HG03025 (cell line): ENCODE data around the gene GGTLC2.
"Not testable (repeated sequence)": the region's sequence is repeated elsewhere in the genome, so short reads cannot be mapped to it uniquely, and the experiment has no call there.

Experiments
- ATAC-seq: cut with Tn5 transposase; IDR thresholded peaks from one replicate; pipeline ENCODE4 v1.9.1; 2021; ENCODE audit warnings: mild to moderate bottlenecking, moderate library complexity; ENCODE audit not compliant: unreplicated experiment, low FRiP score

Gene GGTLC2

DNA sequence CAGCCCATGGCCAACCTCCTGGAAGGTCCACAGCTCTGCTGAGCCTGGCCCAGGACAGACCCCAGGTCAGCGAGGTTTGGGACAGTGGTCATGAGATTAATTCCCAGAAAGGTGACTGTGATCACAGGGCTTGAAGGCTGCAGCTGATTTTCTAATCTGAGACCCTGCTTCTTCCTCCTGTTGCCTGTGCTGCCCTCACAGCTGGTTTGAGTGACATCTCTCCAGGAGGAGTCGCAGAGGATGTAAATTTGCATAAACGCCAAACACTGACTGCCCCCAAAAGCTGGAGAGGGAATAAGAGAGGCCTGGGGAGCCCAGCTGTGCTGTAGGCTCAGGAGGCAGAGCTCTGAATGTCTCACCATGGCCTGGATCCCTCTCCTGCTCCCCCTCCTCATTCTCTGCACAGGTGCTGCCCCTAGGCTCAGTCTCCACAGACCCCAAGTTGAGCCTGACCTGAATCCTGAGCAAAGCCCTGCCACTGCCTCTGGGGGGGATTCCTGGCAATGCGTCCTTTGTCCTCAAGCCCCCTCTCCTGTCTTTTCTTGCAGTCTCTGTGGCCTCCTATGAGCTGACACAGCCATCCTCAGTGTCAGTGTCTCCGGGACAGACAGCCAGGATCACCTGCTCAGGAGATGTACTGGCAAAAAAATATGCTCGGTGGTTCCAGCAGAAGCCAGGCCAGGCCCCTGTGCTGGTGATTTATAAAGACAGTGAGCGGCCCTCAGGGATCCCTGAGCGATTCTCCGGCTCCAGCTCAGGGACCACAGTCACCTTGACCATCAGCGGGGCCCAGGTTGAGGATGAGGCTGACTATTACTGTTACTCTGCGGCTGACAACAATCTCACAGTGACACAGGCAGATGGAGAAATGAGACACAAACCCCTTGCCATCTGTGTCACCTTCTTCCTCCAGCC is 23.8 kb downstream of the GGTLC2 start:
- no peak for ATAC-seq

- no peak for ATAC-seq
These were observed 24.7 kb downstream of the GGTLC2 start for GRCh38 chr22:22669093-22669492.

GRCh38 chr22:22670076-22670795 is 25.8 kb downstream of the GGTLC2 start:
- ATAC-seq: no peak

- ATAC-seq: no peak
These were observed 27.1 kb downstream of the GGTLC2 start for GRCh38 chr22:22671506-22671905.

- ATAC-seq: no peak
These were observed 28.7 kb downstream of the GGTLC2 start for GRCh38 chr22:22673099-22673498.

- no peak for ATAC-seq
These were observed 29.2 kb downstream of the GGTLC2 start for GRCh38 chr22:22673628-22674027.

DNA sequence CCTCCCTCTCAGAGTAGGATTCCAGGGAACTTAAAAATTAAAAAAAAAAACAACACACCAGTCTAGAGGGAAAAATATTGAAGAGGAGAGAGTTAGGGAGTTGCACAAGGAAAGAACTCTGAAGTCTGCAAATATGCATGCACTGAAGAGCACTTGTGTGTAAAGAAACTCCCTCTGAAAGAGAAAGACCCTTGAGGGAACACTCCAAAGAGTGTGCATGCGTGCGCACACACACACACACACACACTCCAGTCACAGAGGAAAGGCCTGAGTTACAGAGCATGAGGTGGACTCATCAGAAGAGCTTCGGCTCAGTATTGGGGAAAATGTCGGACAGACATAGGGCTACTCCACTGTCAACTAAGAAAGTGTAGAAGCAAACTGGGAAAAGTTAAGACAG is 30.1 kb downstream of the GGTLC2 start:
- ATAC-seq: no peak

DNA sequence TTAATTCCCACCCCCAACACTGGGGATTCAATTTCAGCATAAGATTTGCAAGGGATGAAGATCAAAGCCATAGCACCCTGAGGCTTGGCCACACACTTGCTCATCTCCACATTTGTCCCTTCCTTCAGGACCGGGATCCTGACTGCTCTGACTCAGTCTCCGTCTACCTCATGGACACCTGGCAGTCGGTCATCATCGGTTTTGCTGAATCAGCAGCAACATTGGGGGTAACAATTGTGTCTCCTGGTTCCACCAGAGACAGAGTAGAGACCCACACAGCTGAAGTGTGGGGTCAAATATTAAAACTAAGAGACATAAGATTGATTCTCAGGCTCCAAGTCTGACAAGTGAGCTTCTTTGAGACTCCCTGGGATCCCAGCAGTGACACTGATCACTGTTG is 34.6 kb downstream of the GGTLC2 start:
- no peak for ATAC-seq

GRCh38 chr22:22680396-22680795 is 36.0 kb downstream of the GGTLC2 start:
- no peak for ATAC-seq

DNA sequence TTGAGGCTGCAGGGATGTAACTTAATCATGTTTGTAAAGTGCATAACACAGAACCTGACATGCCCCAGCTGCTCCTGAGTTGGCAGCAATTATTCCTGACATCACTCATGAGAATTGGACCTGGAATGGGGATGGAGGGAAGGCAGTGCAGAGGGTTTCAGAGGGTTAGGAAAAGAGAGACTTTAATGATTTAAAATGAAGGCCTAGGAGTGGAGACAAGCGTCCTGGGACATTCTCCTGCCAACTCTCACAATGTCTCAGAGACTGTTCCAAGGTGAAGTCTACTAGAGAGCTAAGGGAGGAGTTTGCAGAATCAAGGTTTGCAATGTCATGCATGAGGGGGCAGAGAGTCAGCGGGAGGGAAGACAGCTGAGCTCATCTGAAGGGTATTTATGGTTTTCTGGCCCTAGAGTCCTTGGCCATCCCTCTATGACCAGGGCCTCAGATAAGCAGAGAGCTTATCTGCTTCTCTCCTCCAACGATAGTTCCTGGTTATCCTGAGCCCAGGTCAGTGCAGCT is 36.9 kb downstream of the GGTLC2 start:
- no peak for ATAC-seq

DNA sequence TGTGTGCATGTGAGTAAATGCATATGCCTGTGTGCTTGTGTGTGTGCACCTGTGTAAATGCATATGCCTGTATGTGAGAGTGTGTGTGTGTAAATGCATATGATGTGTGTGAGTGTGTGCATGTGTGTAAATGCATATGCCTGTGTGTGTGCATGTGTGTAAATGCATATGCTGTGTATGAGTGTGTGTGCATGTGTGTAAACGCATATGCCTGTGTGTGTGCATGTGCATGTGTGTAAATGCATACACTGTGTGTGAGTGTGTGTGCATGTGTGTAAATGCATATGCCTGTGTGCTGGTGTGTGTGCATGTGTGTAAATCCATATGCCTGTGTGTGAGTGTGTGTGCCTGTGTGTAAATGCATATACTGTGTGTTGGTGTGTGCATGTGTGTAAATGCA is 37.8 kb downstream of the GGTLC2 start:
- ATAC-seq: no peak

DNA sequence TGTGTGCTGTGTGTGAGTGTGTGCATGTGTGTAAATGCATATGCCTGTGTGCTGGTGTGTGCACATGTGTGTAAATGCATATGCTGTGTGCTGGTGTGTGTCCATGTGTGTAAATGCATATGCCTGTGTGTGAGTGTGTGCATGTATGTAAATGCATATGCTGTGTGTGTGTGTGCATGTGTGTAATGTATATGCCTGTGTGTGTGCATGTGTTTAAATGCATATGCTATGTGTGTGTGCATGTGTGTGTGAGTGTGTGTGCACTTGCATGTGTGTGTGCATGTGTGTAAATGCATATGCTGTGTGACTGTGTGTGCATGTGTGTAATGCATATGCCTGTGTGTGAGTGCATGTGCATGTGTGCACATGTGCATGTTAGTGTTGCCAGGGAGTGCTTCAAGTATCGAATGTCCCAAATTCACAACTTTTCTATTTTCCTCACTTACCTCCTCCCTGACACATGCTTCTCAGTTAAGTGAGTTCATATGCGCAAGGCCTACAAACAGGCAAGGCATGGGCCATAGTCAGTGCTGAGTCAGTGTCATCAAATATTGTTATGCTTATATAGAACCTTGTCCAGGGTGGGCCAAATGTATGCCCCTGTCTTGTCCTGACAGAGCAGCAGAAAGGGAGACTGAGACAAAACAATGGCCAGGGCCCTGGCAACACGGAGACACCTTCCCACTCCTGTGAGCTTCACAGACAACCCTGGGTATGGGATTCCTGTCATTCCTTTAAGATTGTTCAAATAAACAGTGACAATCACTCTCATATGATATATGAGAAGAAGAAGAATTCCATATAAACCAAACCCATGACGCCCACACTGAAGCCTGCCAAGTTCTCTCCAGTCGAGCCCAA is 38.6 kb downstream of the GGTLC2 start:
- no peak for ATAC-seq

- ATAC-seq: no peak
These were observed 39.4 kb downstream of the GGTLC2 start for GRCh38 chr22:22683668-22684361.

DNA sequence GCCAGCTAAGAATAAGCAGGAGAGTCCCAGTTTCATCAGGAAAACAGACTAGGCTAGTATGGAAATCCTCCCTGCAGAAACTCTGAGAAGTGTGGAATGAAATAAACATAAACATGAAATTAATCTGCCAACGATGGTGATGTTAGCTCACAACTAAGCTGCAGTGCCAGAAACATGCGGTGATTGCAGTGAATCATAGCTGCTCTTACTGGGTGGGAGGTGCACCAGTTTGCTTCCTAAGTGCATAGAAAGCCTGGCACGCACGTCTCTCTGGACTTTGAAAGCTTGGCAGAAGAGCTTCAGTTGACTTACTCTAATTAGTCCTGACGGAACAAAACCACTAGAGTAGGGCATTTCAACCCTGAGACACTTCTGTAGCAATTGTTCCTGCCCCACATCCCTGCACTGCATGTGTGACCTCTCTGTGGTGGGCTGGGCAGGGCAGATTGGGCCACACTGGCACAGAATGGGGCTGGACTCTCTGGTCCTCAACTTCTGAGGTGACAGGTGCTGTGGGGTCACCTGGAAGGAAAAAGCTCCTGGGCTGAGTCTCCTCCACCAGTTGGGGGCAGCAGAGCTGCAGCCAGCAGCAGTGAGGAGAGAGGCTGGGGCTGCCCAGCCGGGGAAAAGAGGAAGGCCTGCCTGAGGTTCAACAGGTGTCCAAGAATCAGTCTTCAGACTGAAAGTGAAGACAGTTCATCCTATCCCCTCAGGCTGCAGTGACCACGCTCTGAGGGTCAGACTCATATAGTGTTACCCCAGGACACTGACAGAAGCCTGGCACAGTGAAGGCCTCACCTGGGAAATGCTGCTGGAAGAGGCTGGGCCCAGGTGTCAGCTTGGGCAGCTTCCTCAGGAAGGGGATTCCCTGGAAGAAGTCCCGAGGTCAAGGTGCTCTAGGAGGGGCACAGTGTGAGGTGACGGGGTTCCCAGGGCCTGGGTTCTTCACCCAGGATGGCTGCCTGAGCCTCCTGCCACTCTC is 40.5 kb downstream of the GGTLC2 start:
- no peak for ATAC-seq

- no peak for ATAC-seq
These were observed 41.2 kb downstream of the GGTLC2 start for GRCh38 chr22:22685586-22685985.

DNA sequence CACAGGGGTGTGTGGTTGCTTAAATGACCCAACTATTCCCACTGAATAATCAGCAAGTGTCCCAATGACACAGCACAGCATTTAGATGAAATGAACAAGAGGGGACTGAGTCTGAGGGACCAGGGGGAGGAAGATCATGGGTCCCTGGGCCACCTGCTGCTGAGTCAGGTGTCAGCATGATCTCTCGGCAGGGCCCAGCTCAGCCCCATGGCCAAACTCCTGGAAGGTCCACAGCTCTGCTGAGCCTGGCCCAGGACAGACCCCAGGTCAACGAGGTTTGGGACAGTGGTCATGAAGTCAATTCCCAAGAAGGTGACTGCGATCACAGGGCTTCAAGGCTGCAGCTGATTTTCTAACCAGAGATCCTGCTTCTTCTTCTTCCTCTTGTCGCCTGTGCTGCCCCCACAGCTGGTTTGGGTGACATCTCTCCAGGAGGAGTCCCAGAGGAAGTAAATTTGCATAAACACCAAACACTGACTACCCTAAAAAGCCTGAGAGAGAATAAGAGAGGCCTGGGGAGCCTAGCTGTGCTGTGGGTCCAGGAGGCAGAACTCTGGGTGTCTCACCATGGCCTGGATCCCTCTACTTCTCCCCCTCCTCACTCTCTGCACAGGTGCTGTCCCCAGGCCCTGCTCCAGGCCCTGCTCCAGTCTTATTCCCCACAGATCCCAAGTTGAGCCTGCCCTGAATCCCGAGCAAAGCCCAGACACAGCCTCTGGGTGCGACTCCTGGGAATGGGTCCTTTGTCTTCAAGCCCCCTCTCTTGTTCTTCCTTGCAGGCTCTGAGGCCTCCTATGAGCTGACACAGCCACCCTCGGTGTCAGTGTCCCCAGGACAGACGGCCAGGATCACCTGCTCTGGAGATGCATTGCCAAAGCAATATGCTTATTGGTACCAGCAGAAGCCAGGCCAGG is 42.0 kb downstream of the GGTLC2 start:
- ATAC-seq: not testable (repeated sequence)

- no peak for ATAC-seq
These were observed 43.5 kb downstream of the GGTLC2 start for GRCh38 chr22:22687638-22688500.
